ENCODE data around the gene NARF.

- no peak for TF ChIP-seq CTCF (IDR thresholded peaks at IDR 0.05)
- no peak for TF ChIP-seq RFX5 (IDR thresholded peaks at IDR 0.05; ENCODE audit: low read length)
- TF ChIP-seq EP300 (IDR thresholded peaks at IDR 0.05; ENCODE audit: borderline replicate concordance in 1 of 2, low read depth in 1 of 2, low read length in 1 of 2): no peak
- no peak for TF ChIP-seq USF2 (IDR thresholded peaks at IDR 0.05; ENCODE audit: borderline replicate concordance, low read depth, low read length)
- no peak for TF ChIP-seq POLR2AphosphoS5 (IDR thresholded peaks at IDR 0.05; ENCODE audit: low read depth, low read length)
- TF ChIP-seq SMC3 (IDR thresholded peaks at IDR 0.05; ENCODE audit: low read depth, low read length): no peak
Observed at GRCh38 chr17:82445542-82445941, 13.0 kb upstream of the NARF start.
